K562 (cell line): Measurements from ENCODE around the gene RBM20. TPM values are rescaled to one million over a fixed set of nuclear protein-coding genes. Genes with fewer than 3 reads are reported as not detected.
A peak's percentile ranks its signal among the peaks of the same experiment; 100 is the strongest.

Experiments used
- ATAC-seq: fragments of 200-7000 bp; cut with Tn5 transposase; 3 replicates; pipeline ENCODE4 v1.9.1; 2020; ENCODE audit warnings: moderate library complexity
- BruUV-seq: library from RNA; stranded (reverse); fragments of 400-500 nt; replicated peaks from 2 replicates; lab custom pipeline; 2021; lab: Mats Ljungman, UMichigan
- CTCF ChIA-PET: fragments of 300-600 bp; formaldehyde crosslinking; extraction: SDS; loops from one replicate; lab custom pipeline; 2021; ENCODE audit warnings: low intra/inter-chr PET ratio; lab: Yijun Ruan, JAX
- POLR2A ChIA-PET: fragments of 300-600, 350-650 bp; sonication (Branson Sonifier 250); formaldehyde crosslinking; extraction: SDS; loops from one replicate; lab custom pipeline; 2021; ENCODE audit warnings: antibody characterized with exemption, inconsistent platforms; lab: Yijun Ruan, JAX
- DNase-seq, 4 experiments: peaks; one replicate each; pipeline versions ENCODE4 v3.0.0 to v3.0.0-alpha.2; 2011 to 2018; ENCODE audit warnings: low spot score in 3 of 4, mixed read lengths in 3 of 4; ENCODE audit errors: extremely low read depth in 1 of 4
- FAIRE-seq: peaks from 2 replicates; lab custom pipeline; 2011; peaks lifted over from hg19 to GRCh38; lab: Jason Lieb, UNC
- H2AFZ ChIP-seq: 2 replicates; pipeline ENCODE4 v1.6.0; 2011; ENCODE audit warnings: low read depth, low read length, control low read depth, inconsistent platforms
- H3K27ac ChIP-seq: fragments of 200-600 bp; 3 replicates; pipeline ENCODE4 v1.8.0; 2011; ENCODE audit warnings: low read depth, mild to moderate bottlenecking, control low read depth, inconsistent platforms, low read length, moderate library complexity, mixed read lengths; ENCODE audit errors: extremely low read depth
- H3K27me3 ChIP-seq, 2 experiments: fragments of 300-600 bp in 1 of 2; 2 replicates in 1 of 2; 3 replicates in 1 of 2; pipeline versions ENCODE4 v1.6.0 to v1.8.0; 2011; ENCODE audit warnings: inconsistent platforms in 2 of 2, low read length in 2 of 2, mild to moderate bottlenecking in 1 of 2, mixed read lengths in 1 of 2, moderate library complexity in 1 of 2; ENCODE audit not compliant: control insufficient read depth in 2 of 2, insufficient read depth in 2 of 2
- H3K36me3 ChIP-seq: fragments of 300-600 bp; 3 replicates; pipeline ENCODE4 v1.8.0; 2011; ENCODE audit warnings: mild to moderate bottlenecking, low read length, inconsistent platforms; ENCODE audit not compliant: control insufficient read depth, insufficient read depth
- H3K4me1 ChIP-seq, 2 experiments: fragments of 200-600 bp in 1 of 2; replicated peaks in 1 of 2; 2 replicates in 1 of 2; 3 replicates in 1 of 2; pipeline versions ENCODE4 v1.5.1 to v1.8.0; 2011; ENCODE audit warnings: inconsistent platforms in 2 of 2, low read length in 2 of 2, mild to moderate bottlenecking in 1 of 2, mixed read lengths in 1 of 2, moderate library complexity in 1 of 2; ENCODE audit not compliant: control insufficient read depth in 2 of 2, insufficient read depth in 2 of 2
- H3K4me2 ChIP-seq: 2 replicates; pipeline ENCODE4 v1.6.1; 2011; ENCODE audit warnings: low read length, control low read depth, inconsistent platforms, mixed read lengths; ENCODE audit not compliant: insufficient read depth
- H3K4me3 ChIP-seq: fragments of 200-600 bp; sonication (generic), shearing (Covaris generic); 2 replicates; pipeline ENCODE4 v1.5.1; 2016; ENCODE audit warnings: control low read depth, inconsistent platforms
- H3K79me2 ChIP-seq: fragments of 200-600 bp; 3 replicates; pipeline ENCODE4 v1.8.0; 2011; ENCODE audit warnings: low read length, inconsistent platforms; ENCODE audit not compliant: control insufficient read depth, insufficient read depth
- H3K9ac ChIP-seq, 2 experiments: 2 replicates each; pipeline versions ENCODE4 v1.6.0 to v1.6.1; 2011; ENCODE audit warnings: low read depth in 2 of 2, low read length in 2 of 2, control low read depth in 1 of 2, inconsistent platforms in 1 of 2, mild to moderate bottlenecking in 1 of 2, mixed read lengths in 1 of 2; ENCODE audit not compliant: insufficient read depth in 1 of 2
- H3K9me1 ChIP-seq: one replicate; pipeline ENCODE4 v1.6.0; 2011; ENCODE audit warnings: inconsistent platforms, mild to moderate bottlenecking, low read length, moderate library complexity; ENCODE audit not compliant: control insufficient read depth, insufficient read depth
- H3K9me3 ChIP-seq: replicated peaks from 2 replicates; pipeline ENCODE4 v1.5.1; 2011; ENCODE audit warnings: low read depth, low read length, inconsistent platforms; ENCODE audit not compliant: control insufficient read depth, insufficient read depth
- H4K20me1 ChIP-seq: replicated peaks from 2 replicates; pipeline ENCODE4 v1.6.1; 2011; ENCODE audit warnings: low read length, inconsistent platforms, mixed read lengths; ENCODE audit not compliant: control insufficient read depth, insufficient read depth
- HLTF ChIP-seq: fragments of 450-650 bp; IDR thresholded peaks from 2 replicates; pipeline ENCODE4 v1.6.1; 2016
- L3MBTL2 ChIP-seq: fragments of 450-650 bp; IDR thresholded peaks from 2 replicates; pipeline ENCODE4 v1.6.1; 2016; ENCODE audit warnings: mild to moderate bottlenecking, moderate library complexity
- MAFG ChIP-seq: fragments of 450-650 bp; conservative IDR thresholded peaks from 2 replicates; pipeline ENCODE4 v1.6.1; 2016; ENCODE audit warnings: missing genetic modification characterization, missing compliant biosample characterization
- MBD2 ChIP-seq: sonication (generic); IDR thresholded peaks from 2 replicates; pipeline ENCODE4 v1.6.1; 2016; ENCODE audit warnings: low read depth, borderline replicate concordance
- RFX7 ChIP-seq: fragments of 250-450 bp; sonication (Bioruptor Pico); IDR thresholded peaks from 2 replicates; pipeline ENCODE4 v1.5.1; 2021; ENCODE audit warnings: mild to moderate bottlenecking
- WGBS: fragments of 100-300 bp; shearing (Covaris generic); methylation state at CpG from one replicate; pipeline ENCODE4 v1.1.6; 2016; ENCODE audit warnings: low coverage, mixed read lengths; ENCODE audit not compliant: insufficient coverage; ENCODE audit errors: missing lambda C conversion rate; 5-methylcytosine and 5-hydroxymethylcytosine counted together
- in situ Hi-C: fragments of 300-500 bp; cut with MboI; formaldehyde crosslinking; loops from 4 replicates; pipeline ENCODE4 v1.15.0; 2018; ENCODE audit warnings: inconsistent platforms, mixed read lengths
- intact Hi-C: fragments of 100-400 bp; cut with micrococcal nuclease; formaldehyde crosslinking; loops from 2 replicates; pipeline ENCODE4 v1.14.2; 2022
- polyA plus RNA-seq, 8 experiments: library from polyadenylated mRNA; depleted of rRNA in 4 of 8; stranded (reverse) in 5 of 8; unstranded in 3 of 8; fragments of >200 nt; fragmentation: Nextera tagmentation in 2 of 8; fragmentation: Illumina TruSeq in 1 of 8; extraction: Ambion mirVana in 2 of 8; extraction: Trizol in 1 of 8; gene quantifications; 2 replicates each; pipeline versions ENCODE4 v1.2.1 to v1.2.3, GENCODE V29; 2011 to 2014; ENCODE audit warnings: inconsistent platforms in 1 of 8, missing spikeins in 1 of 8
- total RNA-seq, 7 experiments: library from RNA; depleted of rRNA in 6 of 7; stranded (reverse); fragments of >200 nt in 6 of 7; fragmentation: Illumina TruSeq in 2 of 7; extraction: Trizol in 2 of 7; gene quantifications; 2 replicates each; pipeline versions ENCODE4 v1.2.1 to v1.2.3, GENCODE V29; 2011 to 2021; ENCODE audit warnings: low replicate concordance in 1 of 7
- TF ChIP-seq, protein P1 (sequence below): fragments of 450-650 bp; IDR thresholded peaks from 2 replicates; pipeline ENCODE4 v1.6.1; 2017; ENCODE audit warnings: antibody characterized with exemption, mild to moderate bottlenecking

The RBM20 gene
- total and polyA plus RNA-seq, 9 of the 15 experiments (the other 6 are each of a cell fraction or from before 2014, with no cell fraction given) = 0.63 to 5.7 (median 3.2) TPM

GRCh38 chr10:110786172-110786571 is 142.0 kb downstream of the RBM20 start (continued):
- TF ChIP-seq, protein P1, sequence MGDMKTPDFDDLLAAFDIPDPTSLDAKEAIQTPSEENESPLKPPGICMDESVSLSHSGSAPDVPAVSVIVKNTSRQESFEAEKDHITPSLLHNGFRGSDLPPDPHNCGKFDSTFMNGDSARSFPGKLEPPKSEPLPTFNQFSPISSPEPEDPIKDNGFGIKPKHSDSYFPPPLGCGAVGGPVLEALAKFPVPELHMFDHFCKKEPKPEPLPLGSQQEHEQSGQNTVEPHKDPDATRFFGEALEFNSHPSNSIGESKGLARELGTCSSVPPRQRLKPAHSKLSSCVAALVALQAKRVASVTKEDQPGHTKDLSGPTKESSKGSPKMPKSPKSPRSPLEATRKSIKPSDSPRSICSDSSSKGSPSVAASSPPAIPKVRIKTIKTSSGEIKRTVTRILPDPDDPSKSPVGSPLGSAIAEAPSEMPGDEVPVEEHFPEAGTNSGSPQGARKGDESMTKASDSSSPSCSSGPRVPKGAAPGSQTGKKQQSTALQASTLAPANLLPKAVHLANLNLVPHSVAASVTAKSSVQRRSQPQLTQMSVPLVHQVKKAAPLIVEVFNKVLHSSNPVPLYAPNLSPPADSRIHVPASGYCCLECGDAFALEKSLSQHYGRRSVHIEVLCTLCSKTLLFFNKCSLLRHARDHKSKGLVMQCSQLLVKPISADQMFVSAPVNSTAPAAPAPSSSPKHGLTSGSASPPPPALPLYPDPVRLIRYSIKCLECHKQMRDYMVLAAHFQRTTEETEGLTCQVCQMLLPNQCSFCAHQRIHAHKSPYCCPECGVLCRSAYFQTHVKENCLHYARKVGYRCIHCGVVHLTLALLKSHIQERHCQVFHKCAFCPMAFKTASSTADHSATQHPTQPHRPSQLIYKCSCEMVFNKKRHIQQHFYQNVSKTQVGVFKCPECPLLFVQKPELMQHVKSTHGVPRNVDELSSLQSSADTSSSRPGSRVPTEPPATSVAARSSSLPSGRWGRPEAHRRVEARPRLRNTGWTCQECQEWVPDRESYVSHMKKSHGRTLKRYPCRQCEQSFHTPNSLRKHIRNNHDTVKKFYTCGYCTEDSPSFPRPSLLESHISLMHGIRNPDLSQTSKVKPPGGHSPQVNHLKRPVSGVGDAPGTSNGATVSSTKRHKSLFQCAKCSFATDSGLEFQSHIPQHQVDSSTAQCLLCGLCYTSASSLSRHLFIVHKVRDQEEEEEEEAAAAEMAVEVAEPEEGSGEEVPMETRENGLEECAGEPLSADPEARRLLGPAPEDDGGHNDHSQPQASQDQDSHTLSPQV = peak; percentile 20; the same call in 1 of the 2 replicates
- TF ChIP-seq HLTF = no peak
- no peak for TF ChIP-seq RFX7 (CRISPR knock-in tag)
- TF ChIP-seq MAFG = peak; percentile 22; the same call in 1 of the 2 replicates

GRCh38 chr10:110788620-110789385 is 144.7 kb downstream of the RBM20 start:
- Histone ChIP-seq H2AFZ (no peak overlapping the region), H4K20me1 (no peaks in the 10 kb centered on the region), H3K27me3 (no peaks in the 10 kb centered on the region), H3K9me1 (no peaks in the 10 kb centered on the region), H3K4me3 (no peak overlapping the region), H3K4me1 (peaks cover 8 to 14% of the 10 kb centered on the region in 2 experiments; a peak in 4 of 5 replicates), H3K9me3 (no peaks in the 10 kb centered on the region), H3K27ac (no peak overlapping the region), H3K79me2 (no peaks in the 10 kb centered on the region), H3K4me2 (no peak overlapping the region), H3K36me3 (peaks cover 22% of the 10 kb centered on the region; the same call in 2 of the 3 replicates), H3K9ac (no peak overlapping the region; a peak in 1 of 4 replicates)
- no peak for TF ChIP-seq MBD2
- TF ChIP-seq L3MBTL2 = no peak
- no TSS peak for BruUV-seq
- intact Hi-C loops (no loop called here), in situ Hi-C loops (no loop called here)
- 74% methylated on average over 7 of the region's 8 CpGs for WGBS
- CTCF ChIA-PET = no interaction called here
- FAIRE-seq (no peak), DNase-seq (no peak), ATAC-seq (no peak)
- POLR2A ChIA-PET = no interaction called here
